ENCODE results near the gene ARSG. TPM values are rescaled to one million over a fixed set of nuclear protein-coding genes. Genes with fewer than 3 reads are reported as not detected.

The ARSG gene
- total and polyA plus RNA-seq, 9 of the 15 experiments (the other 6 are each of a cell fraction or from before 2014, with no cell fraction given): 1.0 to 5.6 (median 1.8) TPM

GRCh38 chr17:68456339-68457167 is 165.3 kb downstream of the ARSG start (continued):
- TF ChIP-seq FOXK2 (conservative IDR thresholded peaks at IDR 0.05 in 1 of 2, IDR thresholded peaks at IDR 0.05 in 1 of 2; ENCODE audit: low read depth in 2 of 2): no peak
- TF ChIP-seq ZBTB9 (CRISPR knock-in tag; IDR thresholded peaks at IDR 0.05): peak; percentile 12; the same call in 1 of the 2 replicates
- no peak for TF ChIP-seq USF2 (CRISPR knock-in tag; IDR thresholded peaks at IDR 0.05)
- TF ChIP-seq BRD9 (IDR thresholded peaks at IDR 0.05; ENCODE audit: low read depth, partially characterized antibody): no peak
- TF ChIP-seq SRSF9 (IDR thresholded peaks at IDR 0.05; ENCODE audit: borderline replicate concordance, low read depth, low read length): no peak
- no peak for TF ChIP-seq CGGBP1 (CRISPR knock-in tag; IDR thresholded peaks at IDR 0.05)
- TF ChIP-seq ZNF551 (CRISPR knock-in tag; IDR thresholded peaks at IDR 0.05): no peak
- no peak for TF ChIP-seq HMGXB4 (CRISPR knock-in tag; IDR thresholded peaks at IDR 0.05)
- no peak for TF ChIP-seq ZNF511 (CRISPR knock-in tag; IDR thresholded peaks at IDR 0.05)
- no peak for TF ChIP-seq GMEB1 (CRISPR knock-in tag; IDR thresholded peaks at IDR 0.05)
- TF ChIP-seq FOXA3 (CRISPR knock-in tag; conservative IDR thresholded peaks at IDR 0.05 in 1 of 2, IDR thresholded peaks at IDR 0.05 in 1 of 2): no peak
- no peak for TF ChIP-seq SETDB1 (IDR thresholded peaks at IDR 0.05; ENCODE audit: low read length)
- no peak for TF ChIP-seq ZBTB7A (IDR thresholded peaks at IDR 0.05; ENCODE audit: borderline replicate concordance, control insufficient read depth, low read depth, low read length)
- no peak for TF ChIP-seq CEBPZ (IDR thresholded peaks at IDR 0.05; ENCODE audit: borderline replicate concordance, low read depth, low read length)
